Measurements from ENCODE around the gene MAG. TPM values are rescaled to one million over a fixed set of nuclear protein-coding genes. Genes with fewer than 3 reads are reported as not detected.

The MAG gene
- total and polyA plus RNA-seq, 2 of the 8 experiments (the other 6 are each of a cell fraction or from before 2014, with no cell fraction given): 0.20 to 1.3 TPM

- TF ChIP-seq PHF8 (conservative IDR thresholded peaks at IDR 0.05; ENCODE audit: low read depth, low read length): no peak
- no peak for TF ChIP-seq KDM1A (IDR thresholded peaks at IDR 0.05; ENCODE audit: borderline replicate concordance, low read length)
Observed at GRCh38 chr19:35363001-35363590, 71.1 kb downstream of the MAG start (continued).

Small RNA genes lying within 50 kb of the gene (microRNA-seq; reads per million reads assigned to microRNA genes)
- 0 reads per million in 2 experiments for gene MIR5196 (ENCODE audit: borderline microRNAs expressed in 2 of 2, borderline number of aligned reads in 2 of 2, borderline replicate concordance in 1 of 2)

Other genes starting within 250 kb of the MAG start
- gene FXYD3, start 176.3 kb upstream of the MAG start, total RNA-seq (2021; fragmentation: NEBNext Ultra II Directional; extraction: Animal tissue kit (Norgen Biotek cat#: 25700)): 0.86 TPM in 1 of 2 replicates, not detected in the other
- 0.09 and 0.33 TPM in 2 replicates for gene FXYD3, start 176.3 kb upstream of the MAG start, polyA plus RNA-seq (2011; rRNA removed)
- gene LGI4, start 157.1 kb upstream of the MAG start, total RNA-seq (2021; fragmentation: NEBNext Ultra II Directional; extraction: Animal tissue kit (Norgen Biotek cat#: 25700)): 2.0 and 2.9 TPM in 2 replicates
- 8.2 and 9.4 TPM in 2 replicates for gene LGI4, start 157.1 kb upstream of the MAG start, polyA plus RNA-seq (2011; rRNA removed)
- 8.1 and 10.3 TPM in 2 replicates for gene FXYD1, start 153.3 kb upstream of the MAG start, total RNA-seq (2021; fragmentation: NEBNext Ultra II Directional; extraction: Animal tissue kit (Norgen Biotek cat#: 25700))
- gene FXYD1, start 153.3 kb upstream of the MAG start, polyA plus RNA-seq (2011; rRNA removed): 1.6 and 3.3 TPM in 2 replicates
- 14.3 and 15.4 TPM in 2 replicates for gene FXYD7, start 148.9 kb upstream of the MAG start, total RNA-seq (2021; fragmentation: NEBNext Ultra II Directional; extraction: Animal tissue kit (Norgen Biotek cat#: 25700))
- gene FXYD7, start 148.9 kb upstream of the MAG start, polyA plus RNA-seq (2011; rRNA removed): 12.1 and 17.5 TPM in 2 replicates
- gene FXYD5, start 137.4 kb upstream of the MAG start, total RNA-seq (2021; fragmentation: NEBNext Ultra II Directional; extraction: Animal tissue kit (Norgen Biotek cat#: 25700)): 99.0 and 104 TPM in 2 replicates
- gene FXYD5, start 137.4 kb upstream of the MAG start, polyA plus RNA-seq (2011; rRNA removed): 167 and 191 TPM in 2 replicates
- not detected in 2 replicates for gene FAM187B, start 63.4 kb upstream of the MAG start, total RNA-seq (2021; fragmentation: NEBNext Ultra II Directional; extraction: Animal tissue kit (Norgen Biotek cat#: 25700))
- gene FAM187B, start 63.4 kb upstream of the MAG start, polyA plus RNA-seq (2011; rRNA removed): 0.09 TPM in 1 of 2 replicates, not detected in the other
- 159 and 166 TPM in 2 replicates for gene LSR, start 43.2 kb upstream of the MAG start, total RNA-seq (2021; fragmentation: NEBNext Ultra II Directional; extraction: Animal tissue kit (Norgen Biotek cat#: 25700))
- 186 and 296 TPM in 2 replicates for gene LSR, start 43.2 kb upstream of the MAG start, polyA plus RNA-seq (2011; rRNA removed)
- gene USF2, start 23.2 kb upstream of the MAG start, total RNA-seq (2021; fragmentation: NEBNext Ultra II Directional; extraction: Animal tissue kit (Norgen Biotek cat#: 25700)): 109 and 113 TPM in 2 replicates
- 74.1 and 119 TPM in 2 replicates for gene USF2, start 23.2 kb upstream of the MAG start, polyA plus RNA-seq (2011; rRNA removed)
- gene HAMP, start 9.6 kb upstream of the MAG start, total RNA-seq (2021; fragmentation: NEBNext Ultra II Directional; extraction: Animal tissue kit (Norgen Biotek cat#: 25700)): not detected in 2 replicates
- 0.06 and 0.08 TPM in 2 replicates for gene HAMP, start 9.6 kb upstream of the MAG start, polyA plus RNA-seq (2011; rRNA removed)
- gene CD22, start 37.0 kb downstream of the MAG start, total RNA-seq (2021; fragmentation: NEBNext Ultra II Directional; extraction: Animal tissue kit (Norgen Biotek cat#: 25700)): 0.54 and 0.60 TPM in 2 replicates
- gene CD22, start 37.0 kb downstream of the MAG start, polyA plus RNA-seq (2011; rRNA removed): 0.06 and 0.42 TPM in 2 replicates
- gene FFAR1, start 55.7 kb downstream of the MAG start, total RNA-seq (2021; fragmentation: NEBNext Ultra II Directional; extraction: Animal tissue kit (Norgen Biotek cat#: 25700)): not detected in 2 replicates
- gene FFAR1, start 55.7 kb downstream of the MAG start, polyA plus RNA-seq (2011; rRNA removed): not detected in 2 replicates
- gene FFAR3, start 66.3 kb downstream of the MAG start, total RNA-seq (2021; fragmentation: NEBNext Ultra II Directional; extraction: Animal tissue kit (Norgen Biotek cat#: 25700)): not detected in 2 replicates
- 0.24 TPM in 1 of 2 replicates, not detected in the other for gene FFAR3, start 66.3 kb downstream of the MAG start, polyA plus RNA-seq (2011; rRNA removed)
- gene GPR42, start 78.9 kb downstream of the MAG start, total RNA-seq (2021; fragmentation: NEBNext Ultra II Directional; extraction: Animal tissue kit (Norgen Biotek cat#: 25700)): not detected in 2 replicates
- not detected in 2 replicates for gene GPR42, start 78.9 kb downstream of the MAG start, polyA plus RNA-seq (2011; rRNA removed)
- not detected in 2 replicates for gene FFAR2, start 156.1 kb downstream of the MAG start, total RNA-seq (2021; fragmentation: NEBNext Ultra II Directional; extraction: Animal tissue kit (Norgen Biotek cat#: 25700))
- gene FFAR2, start 156.1 kb downstream of the MAG start, polyA plus RNA-seq (2011; rRNA removed): not detected in 2 replicates
- gene KRTDAP, start 198.3 kb downstream of the MAG start, total RNA-seq (2021; fragmentation: NEBNext Ultra II Directional; extraction: Animal tissue kit (Norgen Biotek cat#: 25700)): 0.69 and 1.0 TPM in 2 replicates
- gene KRTDAP, start 198.3 kb downstream of the MAG start, polyA plus RNA-seq (2011; rRNA removed): 0.88 and 1.1 TPM in 2 replicates
- 286 and 290 TPM in 2 replicates for gene DMKN, start 221.5 kb downstream of the MAG start, total RNA-seq (2021; fragmentation: NEBNext Ultra II Directional; extraction: Animal tissue kit (Norgen Biotek cat#: 25700))
- 330 and 379 TPM in 2 replicates for gene DMKN, start 221.5 kb downstream of the MAG start, polyA plus RNA-seq (2011; rRNA removed)
- not detected in 2 replicates for gene SBSN, start 236.2 kb downstream of the MAG start, total RNA-seq (2021; fragmentation: NEBNext Ultra II Directional; extraction: Animal tissue kit (Norgen Biotek cat#: 25700))
- not detected in 2 replicates for gene SBSN, start 236.2 kb downstream of the MAG start, polyA plus RNA-seq (2011; rRNA removed)
- not detected in 2 replicates for gene GAPDHS, start 241.3 kb downstream of the MAG start, total RNA-seq (2021; fragmentation: NEBNext Ultra II Directional; extraction: Animal tissue kit (Norgen Biotek cat#: 25700))
- 0.26 and 0.47 TPM in 2 replicates for gene GAPDHS, start 241.3 kb downstream of the MAG start, polyA plus RNA-seq (2011; rRNA removed)

Data from H1 (cell line).